Right cardiac atrium (tissue), 5 donors: ENCODE results near the gene GBX1. TPM values are rescaled to one million over a fixed set of nuclear protein-coding genes. Genes with fewer than 3 reads are reported as not detected.

ENCODE experiments used
- ATAC-seq, 2 donors: fragments of 200-7000 bp; cut with Tn5 transposase; one replicate each; pipeline versions ENCODE4 v1.8.0 to v1.9.1; 2020; ENCODE audit warnings: moderate library complexity in 2 of 2, mild to moderate bottlenecking in 1 of 2
- DNase-seq, 3 donors: peaks; one replicate each; pipeline ENCODE4 v3.0.0-alpha.2; 2020
- H3K27ac ChIP-seq: one replicate; pipeline ENCODE4 v1.5.1; 2013; ENCODE audit warnings: mild to moderate bottlenecking, low read length, control low read depth, moderate library complexity
- H3K27me3 ChIP-seq: one replicate; pipeline ENCODE4 v1.6.1; 2013; ENCODE audit not compliant: control insufficient read depth, insufficient read depth
- H3K4me1 ChIP-seq: one replicate; pipeline ENCODE4 v1.6.1; 2013; ENCODE audit warnings: low read length; ENCODE audit not compliant: control insufficient read depth, insufficient read depth
- H3K4me3 ChIP-seq: one replicate; pipeline ENCODE4 v1.5.1; 2013; ENCODE audit warnings: low read length, control low read depth
- H3K9me3 ChIP-seq: one replicate; pipeline ENCODE4 v1.6.1; 2013; ENCODE audit warnings: low read length; ENCODE audit not compliant: control insufficient read depth
- WGBS: extraction: QIAGEN DNeasy Blood & Tissue Kit; methylation state at CpG from one replicate; pipeline ENCODE4 v1.1.7; 2013; 5-methylcytosine and 5-hydroxymethylcytosine counted together
- intact Hi-C, 4 donors: fragments of 100-400 bp; cut with DNase I; formaldehyde crosslinking; loops; one replicate each; pipeline versions ENCODE4 v1.11.0 to v1.14.0; 2022 to 2023
- polyA plus RNA-seq: library from polyadenylated mRNA; stranded (reverse); fragments of 200-250 nt; gene quantifications from one replicate; pipeline ENCODE4 v1.2.3, GENCODE V29; 2013
- total RNA-seq, 4 donors: library from RNA; stranded (reverse); fragmentation: NEBNext Ultra II Directional; extraction: Animal tissue kit (Norgen Biotek cat#: 25700); gene quantifications; one replicate each; pipeline ENCODE4 v1.2.1, GENCODE V29; 2021
- donor health status: healthy with polysubstance abuse.
- donor health status: DM: no; HTN: yes; CAD: no.
- donor health status: DM: no; HTN: no; CAD: no.
- donor health status: DM: no; HTN: yes; CAD: no; lungs with severe emphysema.
- donor health status: DM: yes; HTN: yes; CAD: no.

Gene GBX1
- total and polyA plus RNA-seq, 5 donors: 0.14 to 1.0 (median 0.40) TPM; not detected in 2

DNA sequence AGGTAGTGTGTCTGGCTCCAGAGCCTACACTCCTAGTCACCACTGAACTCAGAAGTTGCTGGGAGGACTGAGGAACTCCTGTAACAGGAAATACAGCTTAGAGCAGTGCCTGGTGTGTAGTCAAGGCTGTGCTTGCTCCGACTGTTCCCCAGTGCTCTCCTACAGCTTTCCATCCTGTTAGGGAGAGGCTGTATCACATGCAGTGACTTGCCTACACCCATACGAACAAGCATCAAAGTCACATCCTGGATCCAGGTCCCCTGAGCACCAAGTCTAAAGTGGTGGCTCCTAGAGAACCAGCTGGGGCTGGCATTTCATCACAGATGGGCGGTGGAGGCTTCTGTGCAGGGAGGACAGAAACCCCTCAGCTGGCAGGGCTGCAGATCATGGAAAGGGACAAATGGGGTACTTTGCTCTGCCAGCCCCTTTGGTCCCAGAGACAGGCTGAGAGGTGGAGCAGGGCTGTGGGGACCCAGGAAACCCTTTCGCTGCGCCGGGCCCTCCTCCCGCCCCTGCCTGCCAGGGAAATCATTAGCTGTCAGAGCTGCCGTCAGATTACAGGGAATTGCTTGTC is 11.9 kb upstream of the GBX1 start:
- intact Hi-C loops: no loop called here
- Histone ChIP-seq H3K4me1 (no peaks in the 10 kb centered on the region), H3K4me3 (no peak overlapping the region), H3K9me3 (no peaks in the 10 kb centered on the region), H3K27me3 (no peaks in the 10 kb centered on the region), H3K27ac (no peak overlapping the region)
- WGBS: 79% methylated on average over 8 of the region's 8 CpGs
- DNase-seq (no peak), ATAC-seq (no peak)

DNA sequence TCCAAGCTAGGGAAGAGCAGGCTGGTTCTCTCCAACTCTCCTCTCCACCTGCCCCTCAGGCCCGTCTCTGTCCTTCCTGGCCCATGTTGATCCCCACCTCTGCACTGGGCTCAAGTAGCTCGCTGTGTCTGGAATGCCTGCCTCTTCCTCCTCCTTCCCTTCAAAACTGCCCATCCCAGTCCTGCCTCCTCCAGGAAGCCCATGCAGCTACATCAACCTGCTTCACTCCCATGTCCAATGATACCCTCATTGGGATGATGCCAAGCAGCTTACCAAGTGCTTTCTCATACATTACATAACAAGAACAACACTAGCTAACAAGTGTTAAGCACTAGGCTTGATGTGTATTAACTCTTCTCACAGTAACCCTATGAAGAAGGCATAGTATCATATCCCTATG is 11.3 kb upstream of the GBX1 start:
- ATAC-seq: no peak
- Histone ChIP-seq H3K9me3 (no peaks in the 10 kb centered on the region), H3K27me3 (no peaks in the 10 kb centered on the region), H3K27ac (no peak overlapping the region), H3K4me3 (no peak overlapping the region), H3K4me1 (no peaks in the 10 kb centered on the region)
- intact Hi-C loops: no loop called here
- 62% methylated on average over 2 of the region's 2 CpGs for WGBS
- no peak for DNase-seq

DNA sequence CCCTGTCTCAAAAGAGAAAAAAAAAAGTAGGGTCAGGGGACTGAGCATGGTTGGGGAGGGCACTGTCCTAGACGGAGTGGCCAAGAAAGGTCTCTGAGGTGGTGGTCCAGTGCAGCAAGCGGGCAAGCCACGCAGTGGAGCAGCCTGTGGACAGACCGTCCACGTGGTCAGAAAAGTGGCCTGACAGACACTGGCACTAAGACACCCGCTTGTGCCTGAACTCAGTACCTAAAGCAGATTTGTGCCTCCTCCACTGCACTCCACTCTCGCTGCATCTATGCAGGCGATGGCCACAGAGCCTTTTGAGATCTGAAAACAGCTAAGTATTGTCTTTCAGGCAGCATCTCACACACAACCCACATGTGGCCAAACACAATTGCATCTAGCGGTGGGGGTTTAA is 10.7 kb upstream of the GBX1 start:
- H3K4me3 ChIP-seq: no peak overlapping the region
- no peaks in the 10 kb centered on the region for H3K4me1 ChIP-seq
- no peaks in the 10 kb centered on the region for H3K27me3 ChIP-seq
- H3K27ac ChIP-seq: no peak overlapping the region
- no peaks in the 10 kb centered on the region for H3K9me3 ChIP-seq
- intact Hi-C loops: no loop called here
- no peak for DNase-seq
- 86% methylated on average over 9 of the region's 9 CpGs for WGBS
- ATAC-seq: no peak

DNA sequence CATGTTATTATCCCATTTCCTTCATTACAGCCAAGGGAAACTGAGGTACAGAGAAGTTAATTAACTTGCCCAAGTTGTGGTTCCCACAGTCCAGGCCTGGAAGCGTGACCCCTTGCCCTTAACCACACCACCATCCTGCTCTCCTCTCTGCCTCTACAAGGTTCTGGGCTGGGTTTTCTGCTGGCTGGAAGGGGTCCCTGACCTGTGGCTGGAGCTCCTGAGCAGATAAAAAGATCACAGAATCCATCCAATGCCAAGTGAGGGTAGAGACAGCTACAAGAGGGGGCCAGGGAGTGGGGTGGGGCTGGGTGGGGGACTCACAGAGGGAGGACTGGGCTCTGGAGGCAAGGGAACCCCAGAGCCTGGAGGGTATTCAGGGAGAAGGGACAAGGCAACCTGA is 9.8 kb upstream of the GBX1 start:
- WGBS: 90% methylated on average over 1 of the region's 1 CpG
- intact Hi-C loops: no loop called here
- no peak overlapping the region for H3K4me3 ChIP-seq
- no peaks in the 10 kb centered on the region for H3K27me3 ChIP-seq
- no peak overlapping the region for H3K27ac ChIP-seq
- DNase-seq (no peak), ATAC-seq (no peak)
- no peaks in the 10 kb centered on the region for H3K9me3 ChIP-seq
- no peaks in the 10 kb centered on the region for H3K4me1 ChIP-seq

DNA sequence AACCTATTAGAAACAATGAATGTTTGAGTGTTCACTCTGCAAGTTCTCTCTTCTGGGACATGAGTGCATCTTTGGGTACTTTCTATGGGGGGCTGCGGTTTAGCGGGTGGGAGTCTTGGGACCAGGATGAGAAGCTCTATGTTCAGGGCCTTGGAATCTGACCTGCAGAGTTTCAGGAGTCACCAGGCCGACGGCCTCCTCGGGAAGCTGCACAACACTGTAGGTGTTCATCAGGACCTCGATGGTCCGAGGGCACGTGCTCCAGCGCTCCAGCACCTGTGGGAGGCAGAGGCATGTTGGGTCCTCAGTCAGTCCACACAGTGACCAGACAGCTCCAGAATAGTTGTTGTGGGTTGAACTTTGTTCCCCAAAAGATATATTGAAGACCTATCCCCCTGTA is 8.9 kb upstream of the GBX1 start:
- no peak overlapping the region for H3K27ac ChIP-seq
- DNase-seq (no peak), ATAC-seq (no peak)
- no peaks in the 10 kb centered on the region for H3K4me1 ChIP-seq
- WGBS: 87% methylated on average over 9 of the region's 9 CpGs
- H3K27me3 ChIP-seq: no peaks in the 10 kb centered on the region
- H3K4me3 ChIP-seq: no peak overlapping the region
- H3K9me3 ChIP-seq: no peaks in the 10 kb centered on the region
- intact Hi-C loops: no loop called here

DNA sequence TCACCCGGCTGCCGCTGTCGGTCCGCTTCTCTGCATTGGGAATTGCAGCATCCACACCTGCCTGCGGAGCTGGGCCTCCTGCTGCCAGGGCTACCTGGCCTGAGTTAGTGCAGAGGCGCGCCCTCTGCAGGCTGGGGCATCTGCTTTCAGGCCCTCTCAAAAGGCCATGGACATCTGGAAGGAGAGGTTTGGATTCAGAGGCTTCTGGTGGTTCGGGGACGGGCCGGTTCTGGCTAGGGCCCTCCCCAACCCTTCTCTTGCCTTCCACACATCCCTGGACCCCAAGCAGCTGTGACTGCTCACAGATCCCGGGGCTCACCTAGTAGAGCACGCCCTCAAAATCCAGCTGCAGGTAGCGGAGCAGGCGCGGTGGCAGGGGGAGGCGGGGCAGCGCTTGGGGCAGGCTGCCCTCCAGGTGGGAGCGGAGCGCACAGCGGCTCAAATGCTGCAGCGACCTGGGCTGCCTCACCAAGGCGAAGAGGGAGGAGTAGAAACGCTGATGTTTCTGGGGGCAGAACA is 8.4 kb upstream of the GBX1 start:
- H3K4me3 ChIP-seq: no peak overlapping the region
- no peaks in the 10 kb centered on the region for H3K27me3 ChIP-seq
- no peaks in the 10 kb centered on the region for H3K4me1 ChIP-seq
- DNase-seq (no peak), ATAC-seq (no peak)
- intact Hi-C loops: no loop called here
- no peaks in the 10 kb centered on the region for H3K9me3 ChIP-seq
- no peak overlapping the region for H3K27ac ChIP-seq
- 81% methylated on average over 23 of the region's 23 CpGs for WGBS

DNA sequence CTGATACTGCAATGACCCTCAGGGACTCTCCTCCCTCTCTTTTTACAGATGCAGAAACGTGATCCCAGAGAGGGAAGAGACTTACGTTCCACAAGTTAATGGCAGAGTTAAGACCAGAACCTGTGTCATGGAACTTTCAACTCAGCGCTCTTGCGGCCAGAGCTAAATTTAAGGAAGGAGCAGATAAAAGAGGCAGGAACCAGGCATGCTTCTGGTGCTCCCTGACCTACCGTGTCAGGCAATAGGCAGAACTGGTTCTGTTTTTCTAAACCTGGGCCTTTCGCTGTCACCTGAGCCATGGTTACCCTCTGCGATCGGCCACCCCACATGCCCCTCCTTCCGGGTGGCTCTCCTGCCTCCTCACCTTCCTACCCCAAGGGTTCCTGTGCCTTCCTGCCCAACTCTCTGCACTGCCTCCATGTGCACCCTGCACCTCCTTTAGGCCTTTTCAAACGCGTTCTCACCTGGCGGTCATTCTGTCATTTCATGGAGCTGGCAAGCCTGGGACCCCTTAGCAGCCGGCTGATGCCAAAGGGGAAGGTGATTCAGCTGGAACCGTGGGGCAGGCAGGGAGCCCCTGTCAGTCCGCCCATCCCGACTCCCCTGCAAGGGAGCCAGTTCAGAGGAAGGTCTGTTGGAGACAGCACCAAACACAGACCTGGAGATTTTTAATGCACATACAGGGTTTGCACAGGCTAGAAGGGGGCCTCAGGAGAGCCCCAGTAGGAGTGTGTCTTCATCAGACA is 7.7 kb upstream of the GBX1 start:
- DNase-seq (no peak), ATAC-seq (no peak)
- no peaks in the 10 kb centered on the region for H3K4me1 ChIP-seq
- 76% methylated on average over 16 of the region's 16 CpGs for WGBS
- no peak overlapping the region for H3K27ac ChIP-seq
- intact Hi-C loops: no loop called here
- H3K9me3 ChIP-seq: no peaks in the 10 kb centered on the region
- H3K4me3 ChIP-seq: no peak overlapping the region
- no peaks in the 10 kb centered on the region for H3K27me3 ChIP-seq

DNA sequence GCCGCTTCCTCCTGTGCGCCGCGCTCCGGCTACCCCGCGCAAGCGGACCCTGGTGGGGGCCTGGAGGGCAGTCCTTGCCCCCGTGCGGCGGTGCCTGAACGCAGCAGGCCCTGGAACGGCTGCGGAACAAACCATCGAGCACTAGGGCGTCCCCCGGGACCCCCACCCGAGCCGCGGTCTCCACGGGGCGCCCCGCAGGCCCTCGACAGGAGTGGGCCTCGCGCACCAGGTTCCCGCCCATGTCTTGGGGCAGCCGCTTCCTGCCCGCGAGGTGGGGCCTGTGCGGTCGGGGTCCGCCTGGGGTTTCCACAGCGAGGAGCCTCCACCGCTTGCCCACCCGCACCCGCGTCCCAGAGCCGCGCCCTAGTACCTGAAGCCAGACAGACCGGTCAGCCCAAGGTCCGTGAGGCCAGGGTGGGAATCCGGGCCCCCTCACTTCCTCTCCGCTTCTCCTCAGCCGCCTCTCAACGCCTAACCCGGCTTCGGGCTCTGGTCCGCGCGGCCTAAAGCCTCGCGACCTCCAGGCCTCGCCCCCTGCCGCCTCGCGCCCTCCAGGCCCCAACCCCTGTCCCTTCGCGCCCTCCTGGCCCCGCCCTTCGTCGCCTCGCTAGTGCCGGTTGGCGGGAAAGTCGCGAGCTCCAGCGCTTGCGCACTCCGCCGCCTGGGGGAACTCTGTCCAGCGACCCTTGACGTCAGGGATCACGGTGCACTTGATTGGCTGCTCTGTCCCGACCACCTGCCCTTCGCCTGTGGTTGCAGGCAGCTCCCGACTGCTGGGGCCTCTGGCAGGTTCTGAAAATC is 7.0 kb upstream of the GBX1 start:
- Histone ChIP-seq H3K4me1 (no peaks in the 10 kb centered on the region), H3K9me3 (no peaks in the 10 kb centered on the region), H3K27ac (no peak overlapping the region), H3K27me3 (no peaks in the 10 kb centered on the region), H3K4me3 (no peak overlapping the region)
- 56% methylated on average over 77 of the region's 77 CpGs for whole genome bisulfite sequencing
- ATAC-seq (peak; percentile 42 to 69), DNase-seq (peak; percentile 67 to 87 (median 73))
- intact Hi-C loops: loop anchor here in 1 of 4 donors (5.0 kb wide), 1 partner anchor 47 kb away; no protein-coding TSS in a partner anchor

DNA sequence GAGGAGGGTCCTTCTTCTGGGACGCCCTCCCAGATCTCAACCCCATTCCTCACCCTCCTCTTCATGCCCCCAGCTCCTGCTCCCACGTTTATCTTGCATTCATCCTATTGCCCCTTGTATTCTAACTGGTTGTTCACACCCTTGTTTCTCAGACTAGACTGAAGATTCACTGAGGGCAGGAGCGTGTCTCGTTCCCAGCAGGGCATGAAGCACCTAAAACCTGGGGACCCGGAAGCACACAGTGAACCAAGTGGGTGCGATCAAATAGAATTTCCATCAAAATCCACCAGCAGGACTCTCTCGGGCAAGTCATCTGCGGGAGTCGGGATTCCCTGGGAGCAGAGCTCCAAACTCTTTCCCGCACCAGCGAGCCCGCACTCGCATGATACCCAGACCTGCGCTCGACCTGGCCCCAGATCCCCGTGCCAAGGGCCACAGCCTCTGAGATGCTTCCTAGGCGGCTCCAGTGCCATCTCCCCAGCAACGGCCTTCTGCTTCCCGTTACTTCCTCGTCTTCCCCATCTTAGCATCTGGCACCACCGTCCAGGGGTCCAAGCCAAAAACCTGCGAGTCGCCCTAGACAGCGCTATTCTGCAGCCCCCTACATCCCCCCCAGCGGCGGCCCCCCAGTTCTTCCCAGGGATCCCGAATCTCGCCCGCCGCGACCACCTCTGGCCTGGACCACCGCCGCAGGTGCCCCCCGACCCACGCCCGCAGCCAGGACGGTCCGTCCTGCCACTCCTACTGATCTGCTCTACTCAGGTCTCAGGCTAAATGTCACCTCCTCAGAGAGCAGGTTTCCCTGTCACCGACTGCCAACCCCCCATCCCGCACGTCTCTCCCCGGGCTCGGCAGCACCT is 6.1 kb upstream of the GBX1 start:
- Histone ChIP-seq H3K4me1 (no peaks in the 10 kb centered on the region), H3K9me3 (no peaks in the 10 kb centered on the region), H3K27me3 (no peaks in the 10 kb centered on the region), H3K4me3 (no peak overlapping the region), H3K27ac (no peak overlapping the region)
- 84% methylated on average over 43 of the region's 43 CpGs for WGBS
- DNase-seq: no peak
- ATAC-seq: peak in 1 of 2 donors; percentile 2
- intact Hi-C loops: loop anchor here in 3 of 4 donors (2.0 to 5.0 kb wide), 2 partner anchors 46 to 49 kb away; no protein-coding TSS in a partner anchor

DNA sequence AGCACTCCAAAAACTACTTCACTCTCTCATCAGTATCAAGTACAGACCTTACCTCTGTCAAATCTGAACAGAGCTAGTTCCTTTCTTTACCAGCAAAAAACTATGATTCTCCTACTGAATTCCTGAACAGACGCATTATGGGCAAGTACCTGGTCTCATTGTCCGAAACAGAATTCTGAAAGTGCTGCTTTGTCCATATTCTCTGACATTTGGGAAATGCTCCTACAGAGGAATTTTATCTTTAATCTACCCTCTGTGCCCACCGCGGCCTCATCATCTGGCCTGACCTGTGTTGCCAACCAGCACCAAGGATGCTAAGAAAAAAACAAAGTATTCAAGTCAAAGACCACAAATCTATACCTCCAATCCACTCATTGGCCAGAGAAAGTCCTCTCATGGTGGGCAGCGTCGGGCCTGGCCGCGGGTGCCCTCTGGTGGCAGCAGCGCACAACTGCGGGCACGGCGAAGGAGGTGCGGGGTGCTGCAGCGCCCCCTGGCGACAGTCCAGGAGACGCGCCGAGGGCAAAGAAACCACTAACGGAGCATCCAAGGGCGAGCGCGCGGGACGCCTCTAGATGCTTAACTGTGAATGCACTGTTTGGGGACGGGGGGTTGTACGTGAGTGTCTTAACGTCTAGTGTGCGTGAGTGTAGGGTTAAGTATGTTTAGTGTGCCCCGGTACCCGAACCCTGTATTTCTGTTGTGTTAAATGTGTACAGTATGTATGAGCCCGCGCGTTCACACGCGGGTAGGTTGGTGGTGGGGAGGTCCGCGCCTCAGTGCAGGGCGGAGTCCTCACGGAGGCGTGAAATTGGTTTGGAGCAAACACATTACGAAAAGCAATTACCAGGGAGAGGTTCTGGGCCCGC is 5.0 kb upstream of the GBX1 start:
- Histone ChIP-seq H3K4me1 (peaks cover 3% of the 10 kb centered on the region), H3K9me3 (no peaks in the 10 kb centered on the region), H3K27me3 (no peaks in the 10 kb centered on the region), H3K4me3 (no peak overlapping the region), H3K27ac (no peak overlapping the region)
- WGBS: 18% methylated on average over 42 of the region's 42 CpGs
- peak; percentile 76 to 92 (median 92) for DNase-seq
- ATAC-seq: peak; percentile 57 to 66
- intact Hi-C loops: loop anchor here (1.0 to 5.0 kb wide), 3 partner anchors 45 to 48 kb away; no protein-coding TSS in a partner anchor
